ENCODE results near the gene PATL2.
"Not testable (repeated sequence)": the region's sequence is repeated elsewhere in the genome, so short reads cannot be mapped to it uniquely, and the experiment has no call there.

PATL2 gene

DNA sequence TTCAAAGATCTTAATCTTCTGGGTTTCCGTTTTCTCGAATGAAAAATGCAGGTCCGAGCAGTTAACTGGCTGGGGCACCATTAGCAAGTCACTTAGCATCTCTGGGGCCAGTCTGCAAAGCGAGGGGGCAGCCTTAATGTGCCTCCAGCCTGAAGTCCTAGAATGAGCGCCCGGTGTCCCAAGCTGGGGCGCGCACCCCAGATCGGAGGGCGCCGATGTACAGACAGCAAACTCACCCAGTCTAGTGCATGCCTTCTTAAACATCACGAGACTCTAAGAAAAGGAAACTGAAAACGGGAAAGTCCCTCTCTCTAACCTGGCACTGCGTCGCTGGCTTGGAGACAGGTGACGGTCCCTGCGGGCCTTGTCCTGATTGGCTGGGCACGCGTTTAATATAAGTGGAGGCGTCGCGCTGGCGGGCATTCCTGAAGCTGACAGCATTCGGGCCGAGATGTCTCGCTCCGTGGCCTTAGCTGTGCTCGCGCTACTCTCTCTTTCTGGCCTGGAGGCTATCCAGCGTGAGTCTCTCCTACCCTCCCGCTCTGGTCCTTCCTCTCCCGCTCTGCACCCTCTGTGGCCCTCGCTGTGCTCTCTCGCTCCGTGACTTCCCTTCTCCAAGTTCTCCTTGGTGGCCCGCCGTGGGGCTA lies at the start of gene PATL2, which contains the start of gene B2M:
PATL2 (minus strand) TSS at position 228 of the 647 bp plus-strand sequence. CDS start 34,833 bp downstream, outside the sequence.
B2M (plus strand) TSS at position 422 of the 647 bp plus-strand sequence; CDS start at position 452, 30 bp downstream.
- peak; percentile 83 for DNase-seq (ENCODE audit: low read depth)

DNA sequence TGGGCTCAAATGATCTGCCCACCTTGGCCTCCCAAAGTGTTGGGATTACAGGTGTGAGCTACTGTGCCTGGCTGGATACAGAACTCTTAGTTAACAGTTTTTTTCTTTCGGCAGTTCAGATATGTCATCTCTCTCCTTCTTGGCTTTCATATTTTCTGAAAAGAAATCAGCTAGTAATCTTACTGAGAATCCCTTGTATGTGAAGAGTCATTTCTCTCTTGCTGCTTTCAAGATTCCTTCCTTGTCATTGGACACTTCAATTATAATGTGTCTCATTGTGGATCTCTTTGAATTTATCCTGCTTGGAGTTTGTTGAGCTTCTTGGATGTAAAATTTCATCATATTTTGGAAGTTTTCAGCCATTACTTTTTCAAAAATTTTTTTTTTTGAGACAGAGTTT lies 42.2 kb upstream of the PATL2 start:
- no peak for DNase-seq (ENCODE audit: low read depth)

DNA sequence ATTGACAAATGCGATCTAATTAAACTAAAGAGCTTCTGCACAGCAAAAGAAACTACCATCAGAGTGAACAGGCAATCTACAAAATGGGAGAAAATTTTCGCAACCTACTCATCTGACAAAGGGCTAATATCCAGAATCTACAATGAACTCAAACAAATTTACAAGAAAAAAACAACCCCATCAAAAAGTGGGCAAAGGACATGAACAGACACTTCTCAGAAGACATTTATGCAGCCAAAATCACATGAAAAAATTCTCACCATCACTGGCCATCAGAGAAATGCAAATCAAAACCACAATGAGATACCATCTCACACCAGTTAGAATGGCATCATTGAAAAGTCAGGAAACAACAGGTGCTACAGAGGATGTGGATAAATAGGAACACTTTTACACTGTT lies 32.3 kb upstream of the PATL2 start:
- not testable (repeated sequence) for DNase-seq (ENCODE audit: low read depth)

DNA sequence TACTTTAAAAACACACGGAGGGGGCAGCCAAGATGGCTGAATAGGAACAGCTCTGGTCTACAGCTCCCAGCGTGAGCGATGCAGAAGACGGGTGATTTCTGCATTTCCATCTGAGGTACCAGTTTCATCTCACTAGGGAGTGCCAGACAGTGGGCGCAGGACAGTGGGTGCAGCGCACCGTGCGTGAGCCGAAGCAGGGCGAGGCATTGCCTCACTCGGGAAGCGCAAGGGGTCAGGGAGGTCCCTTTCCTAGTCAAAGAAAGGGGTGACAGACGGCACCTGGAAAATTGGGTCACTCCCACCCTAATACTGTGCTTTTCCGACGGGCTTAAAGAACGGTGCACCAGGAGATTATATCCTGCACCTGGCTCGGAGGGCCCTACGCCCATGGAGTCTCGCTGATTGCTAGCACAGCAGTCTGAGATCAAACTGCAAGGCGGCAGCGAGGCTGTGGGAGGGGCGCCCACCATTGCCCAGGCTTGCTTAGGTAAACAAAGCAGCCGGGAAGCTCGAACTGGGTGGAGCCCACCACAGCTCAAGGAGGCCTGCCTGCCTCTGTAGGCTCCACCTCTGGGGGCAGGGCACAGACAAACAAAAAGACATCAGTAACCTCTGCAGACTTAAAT lies 28.2 kb upstream of the PATL2 start:
- not testable (repeated sequence) for DNase-seq (ENCODE audit: low read depth)

DNA sequence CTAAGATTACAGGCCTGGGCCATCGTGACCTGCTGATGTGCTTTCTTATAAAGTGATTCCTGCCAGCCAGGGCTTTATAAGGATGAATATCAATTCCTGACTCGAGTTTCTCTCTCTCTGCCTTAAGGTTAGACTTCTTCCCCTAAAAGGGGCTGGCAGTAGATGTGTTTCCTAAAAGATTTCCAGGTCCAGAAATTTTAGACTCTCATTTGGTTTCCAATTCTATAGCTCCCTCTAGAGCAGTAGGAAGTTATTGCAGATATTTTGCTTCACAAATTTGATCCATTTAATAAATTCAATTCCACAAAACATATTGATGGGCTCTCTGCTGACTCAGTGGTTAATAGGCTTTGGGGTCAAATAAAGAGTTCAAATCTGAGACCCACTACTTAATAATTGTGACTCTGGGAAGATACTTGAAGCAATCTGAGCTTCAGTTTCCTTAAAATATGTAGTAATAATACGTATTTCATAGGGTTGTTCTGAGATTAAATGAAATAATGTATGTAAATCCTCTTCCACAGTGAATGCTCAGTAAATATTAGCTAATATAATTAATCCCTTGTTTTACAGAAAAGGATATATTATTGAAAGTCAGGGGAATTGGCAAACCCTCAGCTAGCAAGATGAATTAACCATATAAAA lies 27.3 kb upstream of the PATL2 start:
- DNase-seq (ENCODE audit: low read depth), result no peak

DNA sequence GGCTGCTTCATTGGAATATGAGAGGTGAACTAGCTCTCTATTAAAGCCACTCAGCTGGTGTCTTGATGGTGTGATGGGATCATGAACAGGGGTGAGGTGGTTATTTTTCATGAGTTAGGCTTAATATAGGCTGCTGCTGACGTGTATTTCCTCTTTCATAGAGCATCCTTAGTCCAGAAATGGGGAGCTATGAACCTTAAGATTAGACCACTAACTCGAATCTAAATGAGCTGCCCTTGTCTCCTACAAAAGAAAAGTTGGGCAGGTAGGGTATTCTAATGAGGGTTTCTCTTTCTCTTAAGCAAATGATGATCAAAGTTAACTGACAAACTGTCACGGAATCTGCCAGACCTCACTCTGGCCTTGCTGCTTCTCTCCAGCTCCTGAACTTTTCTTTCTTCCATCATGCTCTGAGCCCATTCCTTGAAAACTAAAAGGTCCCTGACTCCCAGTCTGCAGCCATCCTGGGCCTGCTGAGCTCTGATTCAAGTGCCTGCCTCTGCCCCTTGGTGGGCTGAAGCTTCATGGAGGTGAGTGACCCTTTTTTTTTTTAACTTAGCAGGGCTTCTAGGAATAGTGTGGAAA lies 25.1 kb upstream of the PATL2 start, which contains the start of gene TRIM69:
TRIM69 (plus strand) TSS at position 348 of the 585 bp plus-strand sequence; CDS start at position 525, 177 bp downstream.
- no peak for DNase-seq (ENCODE audit: low read depth)

DNA sequence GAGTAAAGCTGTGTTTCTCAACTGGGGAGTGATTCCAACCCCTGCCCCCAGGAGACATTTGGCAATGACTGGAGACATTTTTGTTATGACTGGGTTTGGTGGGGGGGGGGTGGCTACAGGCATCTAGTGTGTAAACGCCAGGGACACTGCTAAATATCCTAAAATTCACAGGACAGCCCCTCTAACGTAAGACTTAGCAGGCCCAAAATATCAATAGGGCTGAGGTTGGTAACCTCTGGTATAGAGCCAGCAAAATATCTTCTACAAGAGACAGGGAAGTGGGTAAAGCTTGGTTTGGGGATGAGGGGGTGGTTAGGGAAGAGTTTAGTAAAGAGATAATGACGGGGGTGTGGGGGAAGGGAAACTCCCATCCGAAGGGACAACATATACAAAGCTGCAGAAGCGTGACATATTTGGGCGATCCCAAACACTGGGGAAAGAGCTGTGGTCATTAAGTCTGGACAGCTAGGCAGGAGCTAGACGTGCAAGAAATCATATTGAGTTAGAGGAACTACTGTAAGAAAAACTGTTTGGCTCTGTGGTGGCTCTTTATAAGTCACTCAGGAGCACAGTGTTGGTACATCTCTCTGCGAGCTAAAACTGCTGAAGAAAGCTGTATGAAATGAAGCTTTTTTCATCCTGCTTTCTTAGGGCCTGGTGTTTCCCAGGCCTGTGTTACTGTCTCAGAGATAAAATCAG lies 24.5 kb upstream of the PATL2 start:
- no peak for DNase-seq (ENCODE audit: low read depth)

DNA sequence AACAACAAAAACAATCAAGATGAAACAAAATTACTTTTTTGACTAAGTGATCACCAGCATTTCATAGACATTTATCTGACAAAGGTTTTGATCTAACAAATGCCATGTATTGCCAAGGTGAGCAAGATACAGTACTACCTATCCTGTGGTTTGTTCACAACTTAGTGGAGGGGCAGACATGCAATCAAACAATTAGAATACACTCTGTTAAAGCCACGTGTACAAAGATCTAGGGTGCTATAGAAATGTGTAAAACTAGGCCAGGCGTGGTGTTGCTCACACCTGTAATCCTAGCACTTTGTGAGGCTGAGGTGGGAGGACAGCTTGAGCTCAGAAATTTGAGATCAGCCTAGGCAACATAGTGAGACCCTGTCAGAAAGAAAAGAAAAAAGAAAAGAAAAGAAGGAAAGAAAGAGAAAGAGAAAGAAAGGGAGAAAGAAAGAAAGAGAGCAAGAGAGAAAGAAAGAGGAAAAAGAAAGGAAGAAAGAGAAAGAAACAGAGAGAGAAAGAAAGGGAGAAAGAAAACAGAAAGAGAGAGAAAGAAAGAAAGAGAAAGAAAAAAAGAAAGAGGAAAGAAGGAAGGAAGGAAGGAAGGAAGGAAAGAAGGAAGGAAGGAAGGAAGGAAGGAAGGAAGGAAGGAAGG lies 23.8 kb upstream of the PATL2 start:
- no peak for DNase-seq (ENCODE audit: low read depth)

DNA sequence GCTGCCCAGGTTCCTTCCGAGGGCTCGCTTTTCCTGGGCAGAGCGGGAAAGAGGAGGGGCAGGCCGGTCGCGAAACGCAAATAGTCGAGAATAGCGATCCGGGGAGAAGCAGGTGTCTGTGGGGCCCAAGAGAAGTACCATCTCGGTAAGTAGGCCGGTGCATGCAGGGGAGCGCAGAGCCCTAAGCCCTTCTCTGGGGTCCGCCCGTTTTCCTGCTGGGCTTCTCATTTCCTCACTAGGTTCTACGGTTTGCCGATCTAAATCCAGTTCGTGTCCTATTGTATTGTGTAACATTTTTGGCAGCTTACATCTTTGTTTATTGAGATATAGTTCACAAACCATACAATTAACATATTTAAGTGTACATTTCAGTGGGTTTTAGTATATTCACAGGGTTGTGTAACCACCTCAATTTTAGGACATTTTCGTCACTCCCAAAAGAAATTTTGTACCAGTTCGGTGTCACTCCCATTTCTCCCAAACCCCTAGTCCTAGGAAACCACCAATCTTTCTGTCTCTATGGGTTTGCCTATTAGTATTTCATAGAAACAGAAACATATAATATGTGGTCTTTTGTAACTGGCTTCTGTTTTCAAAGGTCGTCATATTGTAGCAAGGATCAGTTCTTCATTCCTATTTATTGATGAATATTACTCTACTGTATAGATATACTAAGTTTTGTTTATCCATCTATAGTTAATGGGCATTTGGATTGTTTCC lies 18.4 kb upstream of the PATL2 start:
- no peak for DNase-seq (ENCODE audit: low read depth)

DNA sequence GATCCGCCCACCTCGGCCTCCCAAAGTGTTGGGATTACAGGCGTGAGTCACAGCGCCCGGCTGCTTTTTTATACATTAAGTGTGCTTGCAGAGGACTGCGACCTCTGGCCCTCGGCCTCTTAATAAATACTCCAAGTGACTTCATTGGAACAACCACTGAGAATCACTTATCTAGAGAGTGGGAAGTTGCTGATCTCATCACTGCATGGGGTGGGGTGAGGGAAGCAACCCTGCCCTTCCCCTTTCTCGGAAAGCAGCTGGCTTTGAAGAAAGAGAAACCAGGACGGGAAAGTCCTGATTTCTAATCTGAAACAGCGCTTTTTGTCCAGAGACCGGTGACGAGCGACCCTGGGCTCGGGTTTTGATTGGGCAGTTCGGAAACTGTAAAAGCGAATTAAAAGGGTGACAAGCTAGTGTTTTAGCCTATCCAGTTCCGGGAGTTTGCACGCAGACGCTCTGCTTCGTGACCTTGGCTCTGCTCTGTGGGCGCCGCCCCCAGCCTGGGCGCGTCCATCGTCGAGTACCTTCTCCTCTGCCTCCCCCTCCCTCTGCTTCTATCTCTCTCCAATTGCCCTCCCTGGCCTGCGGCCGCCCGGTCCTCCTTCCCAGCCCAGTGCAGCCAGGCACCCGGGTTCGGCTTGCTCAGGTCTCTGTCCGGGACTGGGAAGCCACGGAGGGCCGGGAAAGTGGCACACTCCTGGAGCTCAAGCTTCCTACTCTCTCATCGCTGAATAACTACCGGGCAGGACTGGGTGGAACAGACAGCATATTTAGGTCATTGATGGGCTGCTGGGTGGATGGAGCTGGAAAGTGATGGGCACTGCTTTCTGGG lies 17.7 kb upstream of the PATL2 start:
- peak; percentile 86 for DNase-seq (ENCODE audit: low read depth)

DNA sequence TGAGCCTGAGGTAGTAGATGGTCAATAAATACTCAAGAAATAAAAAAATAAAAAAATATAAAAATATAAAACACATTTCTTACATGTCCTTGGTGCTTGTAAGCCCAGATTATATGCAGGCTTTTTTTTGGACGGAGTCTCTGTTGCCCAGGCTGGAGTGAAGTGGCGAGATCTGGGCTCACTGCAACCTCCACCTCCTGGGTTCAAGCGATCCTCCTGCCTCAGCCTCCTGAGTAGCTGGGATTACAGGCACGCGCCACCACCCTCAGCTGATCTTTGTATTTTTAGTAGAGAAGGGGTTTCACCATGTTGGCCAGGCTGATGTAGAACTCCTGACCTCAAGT lies 17.1 kb upstream of the PATL2 start:
- DNase-seq (ENCODE audit: low read depth), result not testable (repeated sequence)

DNA sequence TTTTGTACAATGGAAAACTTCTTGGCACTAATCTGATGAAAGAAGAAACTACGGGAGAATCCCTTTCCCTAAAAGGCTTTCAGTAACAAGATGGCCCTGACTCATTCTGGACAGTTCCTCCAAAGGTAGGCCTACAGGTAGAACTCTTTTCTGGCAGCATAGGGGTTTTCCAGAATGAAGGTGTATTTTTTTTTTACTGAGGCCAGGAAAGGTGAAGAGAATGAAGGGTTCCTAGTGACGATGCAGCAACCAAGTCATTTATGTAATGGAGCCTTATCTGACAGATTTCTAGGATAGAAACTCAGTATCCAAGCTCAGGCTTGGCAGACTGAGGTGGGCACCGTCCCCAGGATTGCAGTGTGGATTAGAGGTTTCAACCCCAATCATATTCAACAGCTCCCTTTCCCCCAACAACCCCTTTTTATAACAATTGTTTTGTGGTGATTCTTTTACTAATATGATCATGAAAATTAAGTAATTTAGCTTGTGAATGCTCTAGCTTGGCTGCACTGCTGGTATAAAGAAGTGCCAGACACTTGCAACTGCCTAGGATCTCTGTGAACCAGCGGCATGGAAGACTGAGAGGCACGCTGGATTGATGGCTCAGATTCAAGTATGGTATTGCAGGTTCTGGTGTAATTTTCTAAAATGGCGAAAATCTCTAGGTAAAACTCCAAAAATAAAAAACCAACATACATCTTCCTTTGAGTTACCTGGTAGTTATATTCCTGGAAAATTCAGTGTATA lies 16.5 kb upstream of the PATL2 start:
- no peak for DNase-seq (ENCODE audit: low read depth)

DNA sequence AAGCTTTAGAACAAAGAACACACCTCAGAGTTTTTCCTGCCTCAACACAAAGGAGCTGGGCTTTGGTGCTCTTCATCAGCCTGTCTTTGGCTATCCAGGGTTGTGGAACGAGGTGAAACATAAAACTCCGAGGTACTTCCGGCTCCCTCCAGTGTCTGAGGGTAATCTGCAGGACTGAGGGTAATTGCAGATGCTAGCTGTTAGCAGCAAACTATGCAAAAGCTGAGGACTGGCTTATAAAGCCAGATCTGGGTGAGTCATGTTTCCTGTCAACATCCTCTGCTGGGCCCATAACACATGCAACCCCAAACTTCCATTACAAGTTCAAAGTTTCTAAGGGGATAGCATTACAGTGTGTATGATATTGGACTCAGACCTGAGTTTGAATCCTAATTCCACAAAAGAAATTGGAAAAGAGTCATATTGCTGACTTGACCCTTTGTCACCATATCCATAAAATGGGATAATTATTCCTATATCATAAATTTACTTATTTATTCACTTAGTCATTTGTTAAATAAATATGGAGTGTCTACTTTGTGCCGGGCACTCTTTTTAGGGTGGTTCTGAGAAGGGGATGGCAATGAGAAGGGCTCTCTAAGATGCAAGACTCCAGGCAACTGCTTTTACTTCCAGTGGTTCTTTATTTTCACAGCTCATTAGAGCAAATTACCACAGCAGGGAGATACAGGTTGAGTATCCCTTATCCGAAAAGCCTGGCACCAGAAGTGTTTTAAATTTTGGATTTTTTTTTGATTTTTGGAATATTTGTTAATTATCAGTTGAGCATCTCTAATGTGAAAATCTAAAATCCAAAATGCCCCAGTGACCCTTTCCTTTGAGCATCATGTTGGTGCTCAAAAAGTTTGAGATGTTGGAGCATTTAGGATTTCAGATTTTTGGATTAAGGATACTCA lies 15.7 kb upstream of the PATL2 start:
- DNase-seq (ENCODE audit: low read depth), result peak; percentile 37

DNA sequence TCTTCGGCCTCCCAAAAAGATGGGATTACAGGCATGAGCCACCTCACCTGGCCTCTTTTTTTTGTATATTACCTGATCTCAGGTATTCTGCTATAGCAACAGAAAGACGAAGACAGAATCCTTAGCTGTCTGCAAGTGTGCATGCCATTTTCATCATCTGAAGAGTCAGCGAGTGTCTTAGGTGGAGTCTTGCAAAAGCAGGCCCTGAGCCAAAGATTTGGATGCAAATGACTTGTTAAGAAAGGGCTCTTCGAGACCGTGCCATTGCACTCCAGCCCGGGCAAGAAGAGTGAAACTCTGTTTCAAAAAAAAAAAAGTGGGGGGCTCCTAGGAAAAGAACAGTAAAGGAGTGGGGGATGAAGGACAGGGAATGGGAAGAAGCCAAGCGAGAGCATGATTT lies 15.0 kb upstream of the PATL2 start:
- DNase-seq (ENCODE audit: low read depth), result no peak

DNA sequence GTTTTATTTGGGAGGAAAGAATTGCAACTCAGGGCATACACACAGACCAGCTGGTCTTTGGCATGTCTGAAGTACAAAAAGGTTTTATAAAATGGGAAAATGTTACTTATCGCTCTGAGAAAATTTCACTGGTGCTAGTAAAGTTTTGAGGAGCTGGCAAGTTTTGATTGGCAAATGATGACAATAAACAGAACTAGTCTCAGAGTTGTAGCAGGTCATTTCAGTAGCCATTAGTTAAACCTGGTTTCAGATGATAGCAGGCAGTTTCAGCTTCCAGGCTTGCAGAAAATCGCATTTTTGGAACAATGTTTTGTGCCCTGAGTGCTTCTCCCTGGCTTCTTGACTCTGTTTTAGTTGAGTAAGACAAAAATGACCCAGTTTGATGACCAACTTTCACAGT lies 10.9 kb upstream of the PATL2 start:
- DNase-seq (ENCODE audit: low read depth), result no peak

DNA sequence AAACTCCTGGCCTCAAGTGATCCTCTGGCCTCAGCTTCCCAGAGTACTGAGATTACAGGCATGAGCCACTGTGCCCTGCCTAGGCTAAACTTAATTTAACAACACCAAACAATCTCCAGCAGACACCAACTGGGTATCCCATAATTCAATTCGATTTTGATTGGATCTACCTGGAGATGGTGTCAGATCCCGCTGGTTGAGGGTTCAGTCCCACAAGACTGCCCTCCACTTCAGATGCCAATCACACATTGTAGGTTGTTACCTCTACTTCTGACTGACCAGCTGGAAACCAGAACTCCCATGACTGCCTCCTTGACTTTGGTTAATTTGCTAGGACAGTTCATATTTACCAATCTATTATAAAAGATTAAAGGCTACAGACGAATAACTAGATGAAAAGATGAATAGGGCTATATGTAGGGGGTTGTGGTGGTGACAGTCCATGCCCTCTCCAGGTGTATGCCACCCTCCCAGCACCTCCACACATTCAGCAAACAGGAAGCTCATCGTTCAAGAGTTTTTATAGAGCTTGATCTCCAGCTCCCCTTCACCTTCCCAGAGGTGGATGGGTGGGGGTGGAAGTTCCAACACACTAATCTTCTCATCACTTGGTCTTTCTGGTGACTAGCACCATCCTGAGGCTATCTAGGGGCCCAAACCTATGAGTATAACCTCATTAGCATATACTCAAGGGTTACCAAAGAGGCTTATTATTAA lies 9.5 kb upstream of the PATL2 start:
- no peak for DNase-seq (ENCODE audit: low read depth)

DNA sequence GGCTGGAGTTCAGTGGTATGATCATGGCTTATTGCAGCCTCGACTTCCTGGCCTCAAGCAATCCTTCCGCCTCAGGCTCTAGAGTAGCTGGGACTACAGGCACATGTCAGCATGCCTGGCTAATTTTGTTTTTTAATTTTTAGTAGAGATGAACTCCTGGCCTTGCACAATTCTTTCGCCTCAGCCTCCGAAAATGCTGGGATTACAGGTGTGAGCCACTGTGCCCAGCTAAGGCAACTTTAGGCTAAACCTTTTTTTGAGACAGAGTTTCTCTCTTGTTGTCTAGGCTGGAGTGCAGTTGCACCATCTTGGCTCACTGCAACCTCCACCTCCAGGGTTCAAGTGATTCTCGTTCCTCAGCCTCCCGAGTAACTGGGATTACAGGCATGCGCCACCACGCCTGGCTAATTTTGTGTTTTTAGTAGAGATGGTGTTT lies 8.9 kb upstream of the PATL2 start:
- DNase-seq (ENCODE audit: low read depth), result not testable (repeated sequence)

All from stimulated activated CD8-positive, alpha-beta memory T cell treated with anti-CD3 and anti-CD28 coated beads, Interleukin-4, amount 100 ng/mL, for 24 hours (primary cell).